ENCODE data around the gene UBE2E2.

The UBE2E2 gene

DNA sequence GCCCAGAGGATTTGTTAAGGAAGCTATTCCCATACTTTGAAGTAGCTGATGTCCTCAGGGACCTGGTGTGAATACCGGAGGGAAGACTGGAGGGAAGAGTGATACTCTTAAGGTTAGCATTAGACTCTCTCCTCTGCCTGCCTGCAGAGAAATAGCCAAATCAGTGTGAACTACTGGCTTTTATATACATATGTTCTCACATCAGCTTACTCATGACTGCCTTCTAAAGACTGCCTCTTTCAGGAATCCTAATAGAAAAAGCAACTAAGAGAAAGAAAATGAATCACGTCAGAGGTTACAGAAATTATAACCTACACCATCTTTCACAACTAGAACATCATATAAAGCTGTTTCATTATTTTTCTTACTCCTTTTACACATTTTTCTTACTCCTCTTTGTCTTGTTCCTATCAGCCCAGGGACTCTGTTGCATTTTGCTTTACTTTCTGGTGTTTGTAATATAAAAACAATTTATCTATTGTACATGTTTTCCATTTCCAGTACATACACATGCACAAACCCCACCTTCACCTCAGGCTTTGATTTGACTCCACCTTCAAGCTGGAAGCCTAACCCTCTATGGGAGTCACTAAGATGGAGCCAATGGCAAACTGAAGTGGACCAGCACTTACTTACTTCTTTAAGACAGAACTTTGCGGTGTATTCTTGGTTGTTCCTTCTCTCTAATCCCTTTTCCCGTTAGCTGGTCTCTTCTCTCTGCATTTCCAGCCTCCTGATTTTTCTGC, 345.0 kb downstream of the UBE2E2 start:
- Histone ChIP-seq H3K4me3 (ENCODE audit: low read length) (no peak overlapping the region), H3K36me3 (ENCODE audit: control insufficient read depth, low read length) (no peaks in the 10 kb centered on the region), H3K9me2 (replicated peaks; ENCODE audit: control insufficient read depth, low read length) (no peaks in the 10 kb centered on the region), H3K27ac (ENCODE audit: low read depth, low read length) (no peak overlapping the region), H4K20me1 (ENCODE audit: control insufficient read depth, insufficient read depth, low read depth, low read length) (no peaks in the 10 kb centered on the region), H3K79me2 (ENCODE audit: control insufficient read depth, low read length) (no peaks in the 10 kb centered on the region), H3K4me1 (ENCODE audit: control insufficient read depth, low read length) (no peaks in the 10 kb centered on the region), H3F3A (ENCODE audit: control insufficient read depth, insufficient read depth) (no peaks in the 10 kb centered on the region), H3K9me3 (ENCODE audit: control insufficient read depth, insufficient read depth, low read length) (no peaks in the 10 kb centered on the region), H3K27me3 (ENCODE audit: control insufficient read depth, low read length) (no peaks in the 10 kb centered on the region), H3K4me2 (ENCODE audit: low read length) (no peak overlapping the region)
- no peak for TF ChIP-seq EZH2phosphoT487 (IDR thresholded peaks at IDR 0.05; ENCODE audit: borderline replicate concordance, low read length)
- TF ChIP-seq, protein P1, sequence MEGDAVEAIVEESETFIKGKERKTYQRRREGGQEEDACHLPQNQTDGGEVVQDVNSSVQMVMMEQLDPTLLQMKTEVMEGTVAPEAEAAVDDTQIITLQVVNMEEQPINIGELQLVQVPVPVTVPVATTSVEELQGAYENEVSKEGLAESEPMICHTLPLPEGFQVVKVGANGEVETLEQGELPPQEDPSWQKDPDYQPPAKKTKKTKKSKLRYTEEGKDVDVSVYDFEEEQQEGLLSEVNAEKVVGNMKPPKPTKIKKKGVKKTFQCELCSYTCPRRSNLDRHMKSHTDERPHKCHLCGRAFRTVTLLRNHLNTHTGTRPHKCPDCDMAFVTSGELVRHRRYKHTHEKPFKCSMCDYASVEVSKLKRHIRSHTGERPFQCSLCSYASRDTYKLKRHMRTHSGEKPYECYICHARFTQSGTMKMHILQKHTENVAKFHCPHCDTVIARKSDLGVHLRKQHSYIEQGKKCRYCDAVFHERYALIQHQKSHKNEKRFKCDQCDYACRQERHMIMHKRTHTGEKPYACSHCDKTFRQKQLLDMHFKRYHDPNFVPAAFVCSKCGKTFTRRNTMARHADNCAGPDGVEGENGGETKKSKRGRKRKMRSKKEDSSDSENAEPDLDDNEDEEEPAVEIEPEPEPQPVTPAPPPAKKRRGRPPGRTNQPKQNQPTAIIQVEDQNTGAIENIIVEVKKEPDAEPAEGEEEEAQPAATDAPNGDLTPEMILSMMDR (IDR thresholded peaks at IDR 0.05; ENCODE audit: low read depth, low read length, poor library complexity, severe bottlenecking), result no peak

DNA sequence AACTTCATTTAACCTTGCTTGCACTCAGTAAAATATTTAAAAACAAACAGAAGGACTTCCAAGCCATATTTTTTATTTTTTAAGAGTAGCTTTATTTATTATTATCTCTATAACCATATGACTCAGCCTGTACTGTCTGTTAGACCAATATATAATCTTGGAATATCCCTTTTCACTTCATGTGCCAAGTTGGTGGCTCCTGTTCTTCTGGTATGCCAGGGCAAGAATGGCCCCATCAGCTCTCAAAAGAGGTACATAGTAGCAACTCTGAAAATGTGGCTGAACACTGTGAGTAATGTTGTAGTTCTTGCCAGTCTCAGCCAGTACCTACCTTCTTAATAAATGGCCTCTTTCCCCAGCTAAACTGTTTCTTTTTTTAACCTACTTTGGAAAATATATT, 345.6 kb downstream of the UBE2E2 start:
- H3K79me2 ChIP-seq (ENCODE audit: control insufficient read depth, low read length), result no peaks in the 10 kb centered on the region
- no peaks in the 10 kb centered on the region for H3K27me3 ChIP-seq (ENCODE audit: control insufficient read depth, low read length)
- no peaks in the 10 kb centered on the region for H3F3A ChIP-seq (ENCODE audit: control insufficient read depth, insufficient read depth)
- no peaks in the 10 kb centered on the region for H3K9me3 ChIP-seq (ENCODE audit: control insufficient read depth, insufficient read depth, low read length)
- no peak overlapping the region for H3K4me2 ChIP-seq (ENCODE audit: low read length)
- H3K36me3 ChIP-seq (ENCODE audit: control insufficient read depth, low read length), result no peaks in the 10 kb centered on the region
- no peaks in the 10 kb centered on the region for H3K4me1 ChIP-seq (ENCODE audit: control insufficient read depth, low read length)
- no peak overlapping the region for H3K27ac ChIP-seq (ENCODE audit: low read depth, low read length)
- TF ChIP-seq EZH2phosphoT487 (IDR thresholded peaks at IDR 0.05; ENCODE audit: borderline replicate concordance, low read length), result no peak
- H4K20me1 ChIP-seq (ENCODE audit: control insufficient read depth, insufficient read depth, low read depth, low read length), result no peaks in the 10 kb centered on the region
- H3K9me2 ChIP-seq (replicated peaks; ENCODE audit: control insufficient read depth, low read length), result no peaks in the 10 kb centered on the region
- H3K4me3 ChIP-seq (ENCODE audit: low read length), result no peak overlapping the region

DNA sequence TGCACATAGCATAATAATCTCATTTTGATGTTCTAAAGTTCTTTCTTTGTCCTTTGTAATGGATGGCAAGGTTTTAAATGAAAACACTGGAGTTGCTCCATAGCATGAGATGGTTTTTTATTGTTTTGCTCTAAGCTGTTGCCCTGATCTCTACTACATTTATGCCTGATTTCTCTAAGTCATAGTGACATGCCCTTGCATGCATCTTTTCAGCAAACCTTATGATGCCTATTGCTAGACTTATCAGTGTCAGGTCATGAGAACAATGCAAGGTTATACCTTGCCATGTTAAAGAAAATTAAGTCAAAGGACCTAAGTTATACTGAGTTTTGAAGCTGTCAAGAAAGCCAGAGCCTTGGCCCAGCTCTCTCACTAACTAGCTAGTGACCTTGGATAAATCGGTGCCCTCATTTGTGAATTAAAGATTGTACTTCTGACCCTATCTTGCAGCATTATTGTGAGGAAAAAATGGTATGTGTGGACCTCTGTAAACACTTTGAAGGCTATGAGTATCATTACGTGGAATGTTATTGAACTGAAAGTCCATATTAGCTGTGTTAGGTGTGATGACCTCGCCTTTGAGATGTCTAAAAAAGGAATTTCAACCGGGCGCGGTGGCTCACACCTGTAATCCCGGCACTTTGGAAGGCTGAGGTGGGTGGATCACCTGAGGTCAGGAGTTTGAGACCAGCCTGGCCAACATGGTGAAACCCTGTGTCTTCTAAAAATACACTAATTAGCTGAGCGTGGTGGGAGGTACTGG, 346.2 kb downstream of the UBE2E2 start:
- H3K4me2 ChIP-seq (ENCODE audit: low read length), result no peak overlapping the region
- H3F3A ChIP-seq (ENCODE audit: control insufficient read depth, insufficient read depth), result no peaks in the 10 kb centered on the region
- TF ChIP-seq, protein P1 (IDR thresholded peaks at IDR 0.05; ENCODE audit: low read depth, low read length, poor library complexity, severe bottlenecking), result no peak
- TF ChIP-seq EZH2phosphoT487 (IDR thresholded peaks at IDR 0.05; ENCODE audit: borderline replicate concordance, low read length), result no peak
- no peak overlapping the region for H3K4me3 ChIP-seq (ENCODE audit: low read length)
- no peaks in the 10 kb centered on the region for H4K20me1 ChIP-seq (ENCODE audit: control insufficient read depth, insufficient read depth, low read depth, low read length)
- H3K4me1 ChIP-seq (ENCODE audit: control insufficient read depth, low read length), result no peaks in the 10 kb centered on the region
- H3K9me2 ChIP-seq (replicated peaks; ENCODE audit: control insufficient read depth, low read length), result no peaks in the 10 kb centered on the region
- H3K27ac ChIP-seq (ENCODE audit: low read depth, low read length), result no peak overlapping the region
- H3K9me3 ChIP-seq (ENCODE audit: control insufficient read depth, insufficient read depth, low read length), result no peaks in the 10 kb centered on the region
- H3K79me2 ChIP-seq (ENCODE audit: control insufficient read depth, low read length), result no peaks in the 10 kb centered on the region
- H3K36me3 ChIP-seq (ENCODE audit: control insufficient read depth, low read length), result no peaks in the 10 kb centered on the region
- H3K27me3 ChIP-seq (ENCODE audit: control insufficient read depth, low read length), result no peaks in the 10 kb centered on the region

DNA sequence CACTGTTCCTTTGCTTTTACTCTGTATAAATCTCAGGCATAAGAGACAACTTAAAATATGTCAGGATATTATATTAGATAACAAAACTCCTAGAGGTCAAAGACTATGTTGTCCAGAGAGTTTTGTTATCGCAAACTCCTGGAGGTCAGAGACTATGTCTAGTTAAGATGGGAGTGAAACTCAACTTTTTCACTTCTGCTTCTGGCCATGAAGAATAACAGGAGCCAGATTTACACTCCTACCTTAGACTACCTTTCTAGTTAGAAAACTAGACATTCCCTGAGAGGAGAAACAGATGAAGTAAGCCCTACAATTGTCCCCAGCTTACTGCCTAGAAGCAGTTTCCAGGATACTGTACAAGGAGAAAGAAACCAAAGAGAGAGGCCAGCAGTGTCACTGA, 347.3 kb downstream of the UBE2E2 start:
- Histone ChIP-seq H4K20me1 (ENCODE audit: control insufficient read depth, insufficient read depth, low read depth, low read length) (no peaks in the 10 kb centered on the region), H3F3A (ENCODE audit: control insufficient read depth, insufficient read depth) (no peaks in the 10 kb centered on the region), H3K9me2 (replicated peaks; ENCODE audit: control insufficient read depth, low read length) (no peaks in the 10 kb centered on the region), H3K27ac (ENCODE audit: low read depth, low read length) (no peak overlapping the region), H3K79me2 (ENCODE audit: control insufficient read depth, low read length) (no peaks in the 10 kb centered on the region), H3K9me3 (ENCODE audit: control insufficient read depth, insufficient read depth, low read length) (no peaks in the 10 kb centered on the region), H3K4me1 (ENCODE audit: control insufficient read depth, low read length) (no peaks in the 10 kb centered on the region), H3K4me3 (ENCODE audit: low read length) (no peak overlapping the region), H3K4me2 (ENCODE audit: low read length) (no peak overlapping the region), H3K36me3 (ENCODE audit: control insufficient read depth, low read length) (no peaks in the 10 kb centered on the region), H3K27me3 (ENCODE audit: control insufficient read depth, low read length) (no peaks in the 10 kb centered on the region)
- TF ChIP-seq, protein P1 (IDR thresholded peaks at IDR 0.05; ENCODE audit: low read depth, low read length, poor library complexity, severe bottlenecking), result no peak
- TF ChIP-seq EZH2phosphoT487 (IDR thresholded peaks at IDR 0.05; ENCODE audit: borderline replicate concordance, low read length), result no peak
